ENCODE results near the gene TCF7L1. TPM values are rescaled to one million over a fixed set of nuclear protein-coding genes. Genes with fewer than 3 reads are reported as not detected.

Gene TCF7L1
- total RNA-seq, 1 experiment from 2014 or later = 1.1 TPM

DNA sequence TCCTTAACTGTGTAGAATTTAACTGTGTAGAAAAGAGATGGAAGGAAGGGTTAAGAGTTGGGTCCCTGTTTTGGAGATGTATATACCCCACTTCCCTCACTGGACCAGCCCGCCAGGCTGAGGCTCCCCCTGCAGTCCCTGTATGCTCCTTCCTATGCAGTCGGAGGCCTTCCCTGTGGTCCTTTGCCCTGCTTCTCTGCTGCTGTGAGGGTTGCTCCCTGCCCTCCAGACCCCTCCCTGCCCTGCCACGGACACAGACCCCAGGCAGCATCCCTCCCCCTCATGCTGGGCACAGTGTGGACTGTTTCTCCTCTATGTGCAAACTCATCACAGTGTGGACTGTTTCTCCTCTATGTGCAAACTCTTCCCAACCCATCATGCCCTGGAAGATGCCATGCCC lies 105.9 kb downstream of the TCF7L1 start:
- Mint-ChIP-seq H3K4me3 (ENCODE audit: unreplicated experiment) (no peak overlapping the region), H3K27ac (ENCODE audit: low read depth, unreplicated experiment) (no peak overlapping the region), H3K27me3 (ENCODE audit: insufficient read depth, unreplicated experiment) (no peaks in the 10 kb centered on the region), H3K36me3 (ENCODE audit: insufficient read depth, unreplicated experiment) (no peaks in the 10 kb centered on the region), H3K4me1 (ENCODE audit: insufficient read depth, unreplicated experiment) (no peaks in the 10 kb centered on the region), H3K9me3 (ENCODE audit: unreplicated experiment) (no peaks in the 10 kb centered on the region)
- ChIA-PET POLR2A (no interaction called here), CTCF (interaction anchor here (0.6 kb wide), 1 partner anchor 12 kb away, joined by 6 read pairs; no protein-coding TSS in a partner anchor)
- intact Hi-C loops (cut with micrococcal nuclease) = no loop called here
- no peak for DNase-seq (ENCODE audit: unreplicated experiment)
- TF ChIP-seq, protein P1, sequence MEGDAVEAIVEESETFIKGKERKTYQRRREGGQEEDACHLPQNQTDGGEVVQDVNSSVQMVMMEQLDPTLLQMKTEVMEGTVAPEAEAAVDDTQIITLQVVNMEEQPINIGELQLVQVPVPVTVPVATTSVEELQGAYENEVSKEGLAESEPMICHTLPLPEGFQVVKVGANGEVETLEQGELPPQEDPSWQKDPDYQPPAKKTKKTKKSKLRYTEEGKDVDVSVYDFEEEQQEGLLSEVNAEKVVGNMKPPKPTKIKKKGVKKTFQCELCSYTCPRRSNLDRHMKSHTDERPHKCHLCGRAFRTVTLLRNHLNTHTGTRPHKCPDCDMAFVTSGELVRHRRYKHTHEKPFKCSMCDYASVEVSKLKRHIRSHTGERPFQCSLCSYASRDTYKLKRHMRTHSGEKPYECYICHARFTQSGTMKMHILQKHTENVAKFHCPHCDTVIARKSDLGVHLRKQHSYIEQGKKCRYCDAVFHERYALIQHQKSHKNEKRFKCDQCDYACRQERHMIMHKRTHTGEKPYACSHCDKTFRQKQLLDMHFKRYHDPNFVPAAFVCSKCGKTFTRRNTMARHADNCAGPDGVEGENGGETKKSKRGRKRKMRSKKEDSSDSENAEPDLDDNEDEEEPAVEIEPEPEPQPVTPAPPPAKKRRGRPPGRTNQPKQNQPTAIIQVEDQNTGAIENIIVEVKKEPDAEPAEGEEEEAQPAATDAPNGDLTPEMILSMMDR (IDR thresholded peaks at IDR 0.05; ENCODE audit: unreplicated experiment) = no peak
- no TSS peak for BruUV-seq (replicated peaks)

DNA sequence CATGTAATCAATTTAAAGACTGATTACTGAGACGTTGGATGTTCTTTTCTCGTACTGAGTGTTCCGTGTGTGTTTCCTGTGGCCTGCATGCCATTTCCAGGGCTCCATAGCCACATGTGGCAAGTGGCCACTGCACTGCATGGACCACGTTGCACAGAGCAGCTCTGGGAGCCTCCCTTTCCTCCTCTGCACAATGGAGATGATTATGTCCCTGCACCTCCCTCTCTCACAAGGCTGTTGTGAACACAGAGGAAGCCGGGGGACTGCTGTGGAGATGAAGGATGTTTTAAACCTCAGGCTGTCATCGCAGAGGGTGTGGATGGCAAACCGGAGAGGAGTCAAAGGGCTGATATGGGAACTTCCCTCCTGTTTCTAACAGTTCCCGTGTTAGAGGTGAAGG lies 106.9 kb downstream of the TCF7L1 start:
- Mint-ChIP-seq H3K4me3 (ENCODE audit: unreplicated experiment) (no peak overlapping the region), H3K27ac (ENCODE audit: low read depth, unreplicated experiment) (no peak overlapping the region), H3K4me1 (ENCODE audit: insufficient read depth, unreplicated experiment) (no peaks in the 10 kb centered on the region), H3K27me3 (ENCODE audit: insufficient read depth, unreplicated experiment) (no peaks in the 10 kb centered on the region), H3K9me3 (ENCODE audit: unreplicated experiment) (no peaks in the 10 kb centered on the region), H3K36me3 (ENCODE audit: insufficient read depth, unreplicated experiment) (no peaks in the 10 kb centered on the region)
- CTCF ChIA-PET = interaction anchor here (0.6 to 1.1 kb wide), 2 partner anchors 17 to 45 kb away, joined by 3 read pairs; no protein-coding TSS in a partner anchor
- no peak for DNase-seq (ENCODE audit: unreplicated experiment)
- no TSS peak for BruUV-seq (replicated peaks)
- TF ChIP-seq, protein P1 (IDR thresholded peaks at IDR 0.05; ENCODE audit: unreplicated experiment) = no peak
- intact Hi-C loops (cut with micrococcal nuclease) = no loop called here
- POLR2A ChIA-PET = no interaction called here

DNA sequence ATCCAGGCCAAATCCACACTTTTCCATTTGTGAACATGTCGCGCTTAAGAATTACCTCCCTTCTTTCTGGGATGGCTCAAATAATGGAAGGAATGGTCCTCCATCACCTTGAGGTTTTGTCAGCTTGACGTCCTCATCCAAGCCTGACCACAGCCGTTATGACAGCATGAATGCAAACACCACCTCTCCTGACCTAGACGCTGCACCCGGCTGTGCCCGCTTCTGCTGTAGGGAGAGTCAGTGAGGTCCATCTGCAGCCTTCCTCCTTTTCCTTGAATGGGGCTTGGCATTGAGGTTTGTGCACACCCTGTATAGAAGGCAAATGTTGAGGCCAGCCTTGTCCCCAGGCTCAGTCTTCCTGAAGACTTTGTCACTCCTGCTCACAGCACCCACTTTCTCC lies 109.1 kb downstream of the TCF7L1 start:
- Mint-ChIP-seq H3K4me1 (ENCODE audit: insufficient read depth, unreplicated experiment) (no peaks in the 10 kb centered on the region), H3K4me3 (ENCODE audit: unreplicated experiment) (no peak overlapping the region), H3K36me3 (ENCODE audit: insufficient read depth, unreplicated experiment) (no peaks in the 10 kb centered on the region), H3K9me3 (ENCODE audit: unreplicated experiment) (no peaks in the 10 kb centered on the region), H3K27ac (ENCODE audit: low read depth, unreplicated experiment) (no peak overlapping the region), H3K27me3 (ENCODE audit: insufficient read depth, unreplicated experiment) (no peaks in the 10 kb centered on the region)
- BruUV-seq (replicated peaks) = no TSS peak
- TF ChIP-seq, protein P1 (IDR thresholded peaks at IDR 0.05; ENCODE audit: unreplicated experiment) = no peak
- intact Hi-C loops (cut with micrococcal nuclease) = no loop called here
- ChIA-PET POLR2A (no interaction called here), CTCF (interaction anchor here (1.6 kb wide), 1 partner anchor 42 kb away, joined by 3 read pairs; no protein-coding TSS in a partner anchor)
- no peak for DNase-seq (ENCODE audit: unreplicated experiment)

DNA sequence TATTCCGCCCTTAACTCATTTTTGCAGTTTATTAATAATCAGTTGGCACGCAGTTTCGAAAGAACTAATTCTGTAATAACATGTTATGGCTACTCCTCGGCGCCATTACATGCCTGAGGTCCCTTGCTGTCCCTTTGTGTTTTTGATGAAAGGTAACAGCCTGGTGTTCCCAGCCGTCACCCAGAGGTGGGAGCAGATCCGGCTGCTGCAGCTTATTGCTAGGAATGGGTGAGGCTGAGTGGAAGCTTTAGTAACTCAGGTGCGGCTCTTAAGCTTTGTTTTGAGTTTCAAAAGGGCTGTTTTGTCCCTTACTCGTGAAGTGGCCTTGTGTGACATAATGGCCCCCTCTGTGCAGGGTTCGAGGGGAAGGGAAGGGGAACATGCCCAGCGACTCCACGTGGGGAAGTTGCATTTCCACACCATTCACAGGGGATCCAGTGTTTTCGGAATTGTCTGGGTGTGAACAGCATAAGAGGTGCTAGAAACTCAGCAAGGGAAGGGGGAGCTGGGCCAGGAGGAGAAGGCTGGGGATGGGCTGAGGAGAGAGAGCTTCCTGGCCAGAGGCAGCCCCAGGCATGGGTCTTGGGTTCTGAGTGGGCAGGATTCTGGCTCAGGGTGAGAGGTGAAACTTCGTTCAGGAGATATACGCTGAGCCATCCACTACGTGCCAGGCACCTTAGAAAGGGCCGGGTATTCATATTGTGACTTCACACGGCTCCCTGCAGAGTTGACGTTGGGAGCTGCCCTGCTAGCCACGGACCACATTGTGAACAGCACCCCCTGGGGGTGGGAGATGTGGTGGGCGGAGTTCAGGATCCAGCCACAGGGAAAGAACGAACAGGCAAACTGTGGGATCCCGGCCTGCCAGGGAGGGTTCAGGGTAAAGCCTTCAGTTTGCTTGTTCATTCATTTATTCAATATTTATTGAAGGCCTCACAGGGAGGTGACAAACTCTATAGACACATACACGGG lies 110.2 kb downstream of the TCF7L1 start:
- intact Hi-C loops (cut with micrococcal nuclease) = no loop called here
- no peaks in the 10 kb centered on the region for H3K36me3 Mint-ChIP-seq (ENCODE audit: insufficient read depth, unreplicated experiment)
- H3K4me1 Mint-ChIP-seq (ENCODE audit: insufficient read depth, unreplicated experiment) = peaks cover 1% of the 10 kb centered on the region
- H3K27ac Mint-ChIP-seq (ENCODE audit: low read depth, unreplicated experiment) = no peak overlapping the region
- ChIA-PET POLR2A (no interaction called here), CTCF (interaction anchor here (0.5 to 1.2 kb wide), 2 partner anchors 23 to 315 kb away, joined by 3 to 4 read pairs; no protein-coding TSS in a partner anchor)
- no TSS peak for BruUV-seq (replicated peaks)
- no peaks in the 10 kb centered on the region for H3K9me3 Mint-ChIP-seq (ENCODE audit: unreplicated experiment)
- no peak overlapping the region for H3K4me3 Mint-ChIP-seq (ENCODE audit: unreplicated experiment)
- DNase-seq (ENCODE audit: unreplicated experiment) = peak; percentile 53
- no peaks in the 10 kb centered on the region for H3K27me3 Mint-ChIP-seq (ENCODE audit: insufficient read depth, unreplicated experiment)
- TF ChIP-seq, protein P1 (IDR thresholded peaks at IDR 0.05; ENCODE audit: unreplicated experiment) = peak; percentile 29
